MM.1S (cell line): ENCODE measurements around the gene LRRC15.

Experiments used
- DNase-seq: peaks from one replicate; pipeline ENCODE4 v3.0.0-alpha.2; 2015
- H2AFZ ChIP-seq: fragments of 300-600 bp; sonication (generic); 2 replicates; pipeline ENCODE4 v1.6.0; 2016; ENCODE audit warnings: antibody characterized with exemption, low read length
- H3F3A ChIP-seq: fragments of 300-600 bp; sonication (generic); 2 replicates; pipeline ENCODE4 v1.6.1; 2016; ENCODE audit warnings: mild to moderate bottlenecking, antibody characterized with exemption, low read length, moderate library complexity, mixed read lengths; ENCODE audit not compliant: insufficient read depth
- H3K27ac ChIP-seq: fragments of 300-600 bp; sonication (generic); 2 replicates; pipeline ENCODE4 v1.5.1; 2016; ENCODE audit warnings: mild to moderate bottlenecking, low read length
- H3K27me3 ChIP-seq: fragments of 300-600 bp; sonication (generic); replicated peaks from 2 replicates; pipeline ENCODE4 v1.6.0; 2016; ENCODE audit warnings: low read length; ENCODE audit not compliant: insufficient read depth
- H3K36me3 ChIP-seq: fragments of 300-600 bp; sonication (generic); replicated peaks from 2 replicates; pipeline ENCODE4 v1.6.1; 2016; ENCODE audit warnings: mild to moderate bottlenecking, low read length, mixed read lengths; ENCODE audit not compliant: insufficient read depth
- H3K4me1 ChIP-seq: fragments of 300-600 bp; sonication (generic); 2 replicates; pipeline ENCODE4 v1.6.1; 2016; ENCODE audit warnings: low read length, mixed read lengths
- H3K4me2 ChIP-seq: fragments of 300-600 bp; sonication (generic); 2 replicates; pipeline ENCODE4 v1.6.0; 2016; ENCODE audit warnings: low read depth, low read length
- H3K4me3 ChIP-seq: fragments of 300-600 bp; sonication (generic); 2 replicates; pipeline ENCODE4 v1.5.1; 2016; ENCODE audit warnings: low read length, mixed read lengths
- H3K79me2 ChIP-seq: fragments of 300-600 bp; sonication (generic); 2 replicates; pipeline ENCODE4 v1.6.1; 2016; ENCODE audit warnings: mixed run types, low read length, mixed read lengths
- H3K9ac ChIP-seq: fragments of 300-600 bp; sonication (generic); 2 replicates; pipeline ENCODE4 v1.6.1; 2016; ENCODE audit warnings: low read length, mixed read lengths
- H3K9me2 ChIP-seq: fragments of 300-600 bp; sonication (generic); replicated peaks from 2 replicates; pipeline ENCODE4 v1.6.1; 2016; ENCODE audit warnings: mild to moderate bottlenecking, low read length, mixed read lengths; ENCODE audit not compliant: insufficient read depth
- H3K9me3 ChIP-seq: fragments of 300-600 bp; sonication (generic); replicated peaks from 2 replicates; pipeline ENCODE4 v1.6.1; 2016; ENCODE audit warnings: mild to moderate bottlenecking, low read length, mixed read lengths; ENCODE audit not compliant: insufficient read depth
- H4K20me1 ChIP-seq: fragments of 300-600 bp; sonication (generic); 2 replicates; pipeline ENCODE4 v1.6.1; 2016; ENCODE audit warnings: mild to moderate bottlenecking, low read length, moderate library complexity, mixed read lengths; ENCODE audit not compliant: insufficient read depth
- EZH2 ChIP-seq: fragments of 300-600 bp; sonication (generic); optimal IDR thresholded peaks from 2 replicates; pipeline ENCODE3; 2017; ENCODE audit warnings: low read depth, mild to moderate bottlenecking, antibody characterized with exemption, low read length, mixed read lengths
- EZH2phosphoT487 ChIP-seq: fragments of 300-600 bp; sonication (generic); IDR thresholded peaks from 2 replicates; pipeline ENCODE4 v1.6.1; 2018; ENCODE audit warnings: antibody characterized with exemption, low read length
- TF ChIP-seq, protein P1 (sequence below): fragments of 300-600 bp; sonication (generic); IDR thresholded peaks from 2 replicates; pipeline ENCODE4 v1.5.1; 2016; ENCODE audit warnings: antibody characterized with exemption, low read length, mixed read lengths

Gene LRRC15

DNA sequence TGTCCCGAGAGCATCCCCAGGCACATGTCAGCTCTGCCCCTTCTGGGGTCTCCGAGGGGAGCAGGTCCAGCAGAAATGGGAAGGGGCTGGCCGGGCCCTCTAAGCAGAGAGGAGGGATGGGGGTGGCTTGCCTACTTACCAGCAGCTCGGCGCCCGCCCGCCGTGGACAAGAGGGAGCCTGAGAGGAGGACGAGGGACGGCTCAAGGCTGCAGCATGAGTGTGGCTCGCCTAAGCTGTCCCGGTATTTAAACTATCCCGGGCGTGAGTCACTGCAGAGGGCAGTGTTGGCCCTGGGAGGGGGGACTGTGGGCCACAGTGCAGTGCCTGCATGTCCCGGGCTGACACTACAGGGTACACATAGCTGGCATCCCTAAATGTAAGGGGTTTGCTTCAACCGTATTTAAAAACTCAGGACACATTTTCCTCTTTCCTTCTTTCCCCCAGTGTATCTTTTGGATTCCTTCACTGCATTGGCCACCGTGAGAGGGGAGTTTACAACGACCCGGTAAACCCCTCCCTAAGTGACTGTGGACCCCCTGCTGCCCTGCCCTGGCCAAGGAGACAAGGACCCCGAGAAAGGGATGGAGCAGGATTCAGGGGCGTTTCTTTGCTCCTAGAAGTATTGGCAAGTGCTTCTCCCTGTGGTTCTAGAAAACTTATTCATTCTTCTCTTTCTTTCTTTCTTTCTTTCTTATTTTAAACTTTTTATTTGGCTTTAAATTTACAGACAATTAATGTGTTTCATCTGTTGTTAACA is at the start of gene LRRC15:
LRRC15 (minus strand) TSS at position 222 of the 758 bp plus-strand sequence. CDS start 8,700 bp downstream, outside the sequence.
- TF ChIP-seq, protein P1, sequence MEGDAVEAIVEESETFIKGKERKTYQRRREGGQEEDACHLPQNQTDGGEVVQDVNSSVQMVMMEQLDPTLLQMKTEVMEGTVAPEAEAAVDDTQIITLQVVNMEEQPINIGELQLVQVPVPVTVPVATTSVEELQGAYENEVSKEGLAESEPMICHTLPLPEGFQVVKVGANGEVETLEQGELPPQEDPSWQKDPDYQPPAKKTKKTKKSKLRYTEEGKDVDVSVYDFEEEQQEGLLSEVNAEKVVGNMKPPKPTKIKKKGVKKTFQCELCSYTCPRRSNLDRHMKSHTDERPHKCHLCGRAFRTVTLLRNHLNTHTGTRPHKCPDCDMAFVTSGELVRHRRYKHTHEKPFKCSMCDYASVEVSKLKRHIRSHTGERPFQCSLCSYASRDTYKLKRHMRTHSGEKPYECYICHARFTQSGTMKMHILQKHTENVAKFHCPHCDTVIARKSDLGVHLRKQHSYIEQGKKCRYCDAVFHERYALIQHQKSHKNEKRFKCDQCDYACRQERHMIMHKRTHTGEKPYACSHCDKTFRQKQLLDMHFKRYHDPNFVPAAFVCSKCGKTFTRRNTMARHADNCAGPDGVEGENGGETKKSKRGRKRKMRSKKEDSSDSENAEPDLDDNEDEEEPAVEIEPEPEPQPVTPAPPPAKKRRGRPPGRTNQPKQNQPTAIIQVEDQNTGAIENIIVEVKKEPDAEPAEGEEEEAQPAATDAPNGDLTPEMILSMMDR, result no peak
- TF ChIP-seq EZH2 (no peak), EZH2phosphoT487 (no peak)
- Histone ChIP-seq H3K9me2 (no peaks in the 10 kb centered on the region), H3K36me3 (no peaks in the 10 kb centered on the region), H3K79me2 (no peaks in the 10 kb centered on the region), H3K9me3 (no peaks in the 10 kb centered on the region), H3K4me3 (no peak within 1 kb of the TSS), H3K27ac (no peak within 1 kb of the TSS), H3K27me3 (peaks cover 26% of the 10 kb centered on the region), H3K4me1 (no peaks in the 10 kb centered on the region), H3K4me2 (no peak within 1 kb of the TSS), H3F3A (no peaks in the 10 kb centered on the region), H2AFZ (0 out of 2 replicates have a peak within 1 kb of the TSS, but pooled peaks have one; percentile 5), H3K9ac (no peak within 1 kb of the TSS), H4K20me1 (no peaks in the 10 kb centered on the region)
- no peak for DNase-seq

DNA sequence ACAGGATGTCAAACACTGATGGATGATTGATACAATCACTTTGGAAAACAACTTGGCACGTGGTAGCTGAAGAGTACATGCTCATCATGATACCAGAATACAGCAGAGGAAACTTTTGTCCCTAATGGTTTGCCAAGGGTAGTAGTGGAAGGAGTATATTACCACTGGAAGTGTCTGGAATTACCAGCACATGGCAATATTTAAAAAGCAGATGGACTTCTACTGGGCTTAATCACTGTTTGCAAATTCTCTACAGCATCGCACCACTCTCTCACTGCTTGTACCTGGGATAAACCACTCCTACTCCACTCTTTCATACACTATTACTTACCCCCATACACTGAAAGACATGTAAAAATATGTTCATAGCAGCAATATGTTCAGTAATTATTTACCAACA is 49.1 kb upstream of the LRRC15 start:
- H3K79me2 ChIP-seq, result no peaks in the 10 kb centered on the region
- H2AFZ ChIP-seq, result no peak overlapping the region
- H3K9me2 ChIP-seq, result no peaks in the 10 kb centered on the region
- no peak overlapping the region for H3K27ac ChIP-seq
- no peaks in the 10 kb centered on the region for H4K20me1 ChIP-seq
- H3K9ac ChIP-seq, result no peak overlapping the region
- TF ChIP-seq, protein P1, result no peak
- TF ChIP-seq EZH2 (no peak), EZH2phosphoT487 (no peak)
- no peaks in the 10 kb centered on the region for H3F3A ChIP-seq
- no peak overlapping the region for H3K4me2 ChIP-seq
- no peak for DNase-seq
- no peaks in the 10 kb centered on the region for H3K36me3 ChIP-seq
- H3K4me1 ChIP-seq, result no peaks in the 10 kb centered on the region
- no peaks in the 10 kb centered on the region for H3K9me3 ChIP-seq
- no peaks in the 10 kb centered on the region for H3K27me3 ChIP-seq
- no peak overlapping the region for H3K4me3 ChIP-seq

DNA sequence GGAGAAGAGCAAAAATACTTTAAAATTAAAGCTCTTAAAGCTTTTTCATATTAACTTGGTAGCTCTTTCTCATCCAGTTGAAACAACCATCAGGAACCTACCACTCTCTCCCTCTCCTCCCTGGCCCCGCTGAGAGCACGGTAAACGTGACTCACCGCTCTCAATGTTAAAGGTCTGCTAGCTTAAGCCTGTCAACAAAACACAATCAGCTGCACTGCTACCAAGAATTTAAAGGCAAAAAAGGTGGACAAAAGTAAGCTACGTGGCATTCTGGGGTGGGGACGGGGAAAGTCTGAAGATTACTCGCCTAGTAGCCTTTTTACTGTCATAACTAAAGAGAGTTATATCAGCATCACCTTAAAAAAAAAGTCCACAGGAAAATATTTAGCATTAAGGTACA is 37.9 kb upstream of the LRRC15 start:
- Histone ChIP-seq H2AFZ (no peak overlapping the region), H3K79me2 (no peaks in the 10 kb centered on the region), H3K4me2 (no peak overlapping the region), H3K27me3 (no peaks in the 10 kb centered on the region), H3K4me3 (no peak overlapping the region), H3K36me3 (no peaks in the 10 kb centered on the region; the same call in 1 of the 2 replicates), H3F3A (no peaks in the 10 kb centered on the region), H3K9me2 (no peaks in the 10 kb centered on the region), H3K9ac (no peak overlapping the region), H3K9me3 (no peaks in the 10 kb centered on the region), H4K20me1 (0 out of 2 replicates have a peak, but pooled peaks cover 4% of the 10 kb centered on the region), H3K27ac (no peak overlapping the region), H3K4me1 (no peaks in the 10 kb centered on the region)
- TF ChIP-seq EZH2phosphoT487, result no peak
- TF ChIP-seq, protein P1, result no peak
- TF ChIP-seq EZH2, result no peak
- DNase-seq, result no peak
